ENCODE results near the gene KRTAP10-4.
"Not testable (repeated sequence)": the region's sequence is repeated elsewhere in the genome, so short reads cannot be mapped to it uniquely, and the experiment has no call there.

Gene KRTAP10-4

DNA sequence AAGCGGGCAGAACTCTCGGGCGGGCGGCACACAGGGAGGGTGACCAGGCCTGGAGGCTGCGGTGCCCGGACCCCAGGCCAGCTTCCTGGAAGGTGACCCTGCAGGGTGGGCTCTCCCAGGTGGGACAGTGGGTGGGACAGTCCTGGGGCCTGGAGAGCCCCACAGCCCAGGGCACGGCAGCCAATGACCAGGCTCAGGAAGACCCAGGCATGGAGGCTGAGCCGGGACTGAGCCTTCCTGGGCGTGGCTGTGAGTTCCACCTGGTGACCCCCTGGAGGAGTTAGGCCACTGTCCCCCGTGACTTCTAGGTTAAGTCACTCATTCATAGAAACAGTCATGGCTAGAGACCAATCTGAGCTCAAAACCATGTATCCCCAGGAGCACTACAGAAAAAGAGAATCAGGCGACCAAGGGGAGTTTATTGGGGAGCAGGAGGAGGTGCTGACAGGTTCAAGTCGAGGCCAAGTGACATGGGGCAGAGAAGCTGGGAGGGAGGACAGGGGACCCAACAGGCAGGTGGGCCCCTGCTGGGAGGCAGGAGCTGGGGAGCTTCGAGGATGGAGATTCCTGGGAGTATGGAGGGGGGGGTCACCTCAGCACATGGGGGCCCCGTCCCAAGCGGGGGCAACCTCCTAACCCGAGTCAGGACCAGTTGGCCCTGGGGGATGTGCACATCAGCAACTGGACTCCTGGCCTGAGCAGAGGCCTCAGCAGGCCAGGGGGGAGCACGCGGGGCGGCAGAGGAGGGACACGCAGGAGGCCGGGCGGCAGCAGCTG lies 5.7 kb downstream of the KRTAP10-4 start:
- no peak for DNase-seq (ENCODE audit: low read depth in 2 of 2)

DNA sequence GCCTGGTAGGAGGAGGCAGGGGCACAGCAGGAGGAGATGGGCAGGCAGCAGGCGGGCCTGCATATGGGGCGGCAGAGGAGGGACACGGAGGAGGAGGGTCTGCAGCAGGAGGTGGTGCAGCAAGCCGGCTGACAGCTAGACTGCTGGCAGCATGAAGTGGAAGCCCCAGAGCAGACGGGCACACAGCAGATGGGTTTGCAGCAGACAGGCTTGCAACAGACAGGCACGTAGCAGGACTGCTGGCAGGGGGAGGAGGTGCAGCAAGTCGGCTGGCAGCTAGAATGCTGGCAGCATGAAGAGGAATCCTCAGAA lies 6.3 kb downstream of the KRTAP10-4 start:
- no peak for DNase-seq (ENCODE audit: low read depth in 2 of 2)

DNA sequence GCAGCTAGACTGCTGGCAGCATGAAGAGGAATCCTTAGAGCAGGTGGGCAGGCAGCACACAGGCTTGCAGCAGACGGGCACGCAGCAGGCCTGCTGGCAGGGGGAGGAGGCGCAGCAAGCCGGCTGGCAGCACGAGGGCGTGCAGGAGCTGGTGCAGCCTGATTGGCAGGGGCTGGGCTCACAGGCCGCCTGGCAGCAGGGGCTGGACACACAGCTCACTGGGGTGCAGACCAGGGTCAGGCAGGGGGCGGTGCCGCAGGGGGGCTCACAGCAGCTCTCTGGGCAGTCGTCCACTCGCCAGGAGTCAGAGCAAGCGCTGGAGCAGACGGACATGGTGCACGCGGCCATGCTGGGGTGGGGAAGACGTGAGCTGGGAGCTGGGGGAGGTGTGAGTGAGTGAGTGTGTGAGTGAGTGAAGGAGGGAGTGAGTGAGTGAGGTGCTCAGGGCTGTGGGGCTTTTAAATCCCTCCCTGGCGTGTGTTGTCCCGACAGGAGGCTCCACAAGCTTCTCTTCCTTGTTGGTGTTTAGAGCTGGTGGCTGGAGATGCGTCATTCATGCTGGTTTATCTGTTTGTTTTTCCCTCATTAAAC lies 6.8 kb downstream of the KRTAP10-4 start, which contains the start of gene KRTAP10-5:
Gene KRTAP10-5, minus strand, starts transcription at position 374 of the 591 bp plus-strand sequence. Its CDS starts 26 bp downstream, at position 348.
- DNase-seq (ENCODE audit: low read depth in 2 of 2), result not testable (repeated sequence)

DNA sequence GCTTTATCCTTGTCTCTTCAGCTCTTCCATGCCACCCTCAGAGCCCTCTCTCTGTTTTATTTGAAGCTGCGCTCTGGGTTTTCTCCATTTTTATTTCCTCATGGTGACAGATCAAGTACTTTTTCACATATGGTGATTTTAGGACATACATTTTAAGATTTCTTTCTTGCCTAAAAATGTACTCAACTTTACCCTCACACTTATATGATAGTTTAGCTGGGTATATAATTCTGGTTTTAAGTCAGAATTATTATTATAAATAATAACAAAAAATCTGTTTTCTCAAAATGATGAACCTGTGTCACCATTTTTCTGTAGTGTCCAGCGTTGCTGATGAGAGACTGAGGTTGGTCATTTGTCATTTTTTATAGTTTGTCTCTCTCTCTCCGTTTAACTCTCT lies 7.6 kb downstream of the KRTAP10-4 start:
- DNase-seq (ENCODE audit: low read depth in 2 of 2), result no peak

DNA sequence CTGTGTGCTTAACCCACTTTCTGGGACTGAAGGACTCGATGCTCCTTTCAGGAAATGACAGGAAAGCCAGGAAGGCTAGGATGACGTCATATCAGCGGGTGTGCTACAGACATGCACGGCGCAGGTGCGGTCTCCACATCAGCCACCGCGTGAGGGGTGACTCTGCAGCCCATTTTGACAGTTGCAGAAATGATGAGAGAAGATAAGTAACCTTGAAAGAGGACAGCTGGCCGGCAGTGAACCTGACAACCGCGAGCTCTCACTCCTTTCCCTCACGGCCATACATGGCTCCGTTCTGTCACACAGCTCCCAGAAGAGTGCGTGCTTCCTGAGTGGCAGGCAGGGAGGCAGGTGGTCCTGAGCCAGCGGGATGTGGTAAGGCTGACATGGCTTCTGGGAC lies 8.5 kb downstream of the KRTAP10-4 start:
- no peak for DNase-seq (ENCODE audit: low read depth in 2 of 2)

DNA sequence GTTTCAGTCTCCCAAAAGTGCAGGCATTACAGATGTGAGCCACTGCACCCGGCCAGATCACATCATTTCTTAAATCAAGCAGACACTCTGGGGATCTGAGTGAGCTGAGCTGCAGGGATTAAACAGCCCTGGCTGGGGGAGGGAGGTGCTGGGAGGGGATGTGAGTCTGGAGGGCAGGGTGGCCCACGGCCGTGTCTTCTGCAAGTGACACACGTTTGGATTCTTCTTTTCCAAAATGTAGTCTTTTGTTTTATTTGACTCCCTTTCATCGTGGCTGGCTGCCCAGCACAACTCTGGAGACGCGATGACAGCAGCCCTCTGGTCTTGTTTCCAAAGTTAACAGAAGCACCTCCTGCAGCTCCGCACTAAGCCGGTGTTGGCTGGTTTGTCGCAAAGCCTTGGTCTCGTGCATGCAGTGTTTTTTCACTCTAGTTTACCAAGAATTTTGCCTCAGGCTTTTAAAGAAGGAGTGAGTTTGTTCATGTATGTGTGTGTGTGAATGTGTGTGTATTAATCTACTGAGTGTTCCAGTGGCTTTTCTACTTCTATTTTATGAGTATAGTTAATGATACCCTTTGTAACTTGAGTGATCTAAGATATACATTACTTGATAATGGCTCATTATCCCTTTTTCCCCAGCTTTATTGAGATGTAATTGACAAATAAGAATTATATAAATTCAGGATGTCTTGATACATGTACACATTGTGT lies 9.7 kb downstream of the KRTAP10-4 start:
- DNase-seq (ENCODE audit: low read depth in 2 of 2), result no peak

DNA sequence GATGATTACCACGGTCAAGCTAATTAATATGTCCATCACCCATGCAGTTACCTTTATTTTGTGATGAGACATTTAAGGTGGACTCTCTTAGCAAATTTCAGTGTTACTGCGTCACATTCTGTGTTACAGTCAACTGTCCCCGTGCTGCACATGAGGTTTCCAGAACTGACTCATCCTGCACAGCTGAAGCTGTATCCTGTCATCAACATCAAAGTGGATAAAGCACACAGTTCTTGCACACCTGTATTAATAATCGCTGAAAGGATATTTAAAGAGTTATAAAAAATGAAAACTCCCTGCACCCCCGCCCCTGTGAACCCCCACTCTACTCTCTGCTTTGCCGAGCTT lies 10.2 kb downstream of the KRTAP10-4 start:
- no peak for DNase-seq (ENCODE audit: low read depth in 2 of 2)

DNA sequence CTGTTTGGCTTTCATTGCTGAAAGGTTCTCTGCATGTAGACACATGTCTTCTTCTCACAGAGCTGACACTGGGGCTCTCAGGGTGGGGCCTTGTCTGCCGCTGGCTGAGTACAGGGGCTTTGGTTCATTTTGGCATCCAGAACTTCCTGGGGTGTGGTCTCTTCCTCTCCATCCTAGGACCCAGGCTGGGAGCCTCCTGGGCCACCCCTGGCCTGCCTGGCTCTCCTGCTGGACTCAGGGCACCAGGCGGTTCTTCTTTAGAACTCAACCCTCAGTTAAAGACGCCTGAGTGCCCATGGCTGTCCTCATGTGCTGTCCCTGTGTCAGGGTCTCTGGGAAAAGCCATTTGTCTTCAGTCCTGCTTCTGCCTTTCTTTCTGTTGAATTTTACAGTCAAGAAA lies 12.4 kb downstream of the KRTAP10-4 start:
- DNase-seq (ENCODE audit: low read depth in 2 of 2), result no peak

DNA sequence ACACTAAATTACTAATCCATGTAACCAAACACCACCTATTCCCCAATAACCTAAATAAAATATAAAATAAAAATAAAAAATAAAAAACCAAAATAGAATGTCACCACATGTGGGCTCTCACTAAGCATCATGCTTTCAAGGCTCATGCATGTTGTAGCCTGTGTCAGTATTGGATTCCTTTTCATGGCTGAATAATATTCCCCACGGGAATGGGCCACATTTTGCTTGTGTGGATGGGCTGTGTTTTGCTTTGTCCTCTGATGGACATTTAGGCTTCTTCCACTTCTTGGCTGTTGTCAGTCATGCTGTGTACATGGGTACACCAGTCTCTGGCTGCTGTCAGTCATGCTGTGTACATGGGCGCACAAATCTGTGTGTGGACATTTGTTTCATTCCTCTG lies 15.6 kb downstream of the KRTAP10-4 start:
- DNase-seq (ENCODE audit: low read depth in 2 of 2), result no peak

DNA sequence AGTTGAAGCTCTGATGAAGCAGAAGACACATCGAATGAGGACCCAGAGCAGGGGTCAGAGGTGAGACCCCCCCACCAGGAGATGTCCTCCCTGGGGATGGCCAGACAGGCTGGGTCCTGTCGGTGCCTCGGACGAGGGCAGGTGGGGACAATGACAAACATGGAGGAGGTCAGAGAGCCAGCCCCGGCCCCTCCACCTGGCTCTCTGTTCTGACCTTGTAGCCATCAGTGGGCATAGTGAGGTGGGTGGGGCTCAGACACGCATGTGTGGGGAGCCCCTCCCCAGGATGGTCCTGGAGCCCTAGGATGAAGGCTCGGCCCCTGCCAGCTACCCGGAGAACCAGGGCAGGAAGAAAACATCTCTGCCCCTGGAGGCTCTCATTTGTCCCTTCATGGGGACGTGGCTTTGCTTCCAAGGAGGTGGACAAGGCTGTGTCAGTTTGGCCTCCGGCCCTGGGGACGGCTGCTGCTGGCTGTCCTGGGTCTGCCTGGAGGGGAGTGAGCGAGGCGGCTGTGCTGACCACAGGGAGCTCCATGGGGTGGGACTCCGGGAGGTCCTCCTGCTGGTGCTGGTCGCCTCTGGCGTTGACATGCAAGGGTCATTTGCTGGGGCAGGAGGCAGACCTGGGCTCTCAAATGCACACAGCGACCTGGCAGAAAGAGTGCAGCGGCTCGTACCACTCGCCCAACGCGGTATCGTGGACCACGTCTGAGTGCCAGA lies 16.2 kb downstream of the KRTAP10-4 start:
- no peak for DNase-seq (ENCODE audit: low read depth in 2 of 2)

DNA sequence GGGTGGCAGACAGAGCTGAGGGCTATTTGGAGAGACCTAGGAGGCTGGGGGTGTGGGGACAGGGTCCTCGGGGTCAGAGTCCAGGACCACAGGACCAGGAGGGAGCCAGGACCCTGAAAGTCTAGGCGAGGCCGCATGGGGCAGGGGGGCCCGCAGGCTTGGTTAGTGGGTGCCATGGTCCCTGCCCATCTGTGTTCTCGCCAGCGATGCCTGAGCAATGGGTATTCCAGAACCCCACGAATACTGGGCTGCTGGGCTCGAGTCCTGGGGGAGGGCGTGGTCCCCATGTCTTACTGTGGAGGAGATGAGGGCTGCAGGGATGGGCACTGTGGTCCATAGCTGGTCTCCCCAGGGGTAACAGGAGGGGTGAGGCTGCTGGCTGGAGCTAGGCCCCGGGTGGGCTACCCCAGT lies 16.8 kb downstream of the KRTAP10-4 start:
- no peak for DNase-seq (ENCODE audit: low read depth in 2 of 2)

DNA sequence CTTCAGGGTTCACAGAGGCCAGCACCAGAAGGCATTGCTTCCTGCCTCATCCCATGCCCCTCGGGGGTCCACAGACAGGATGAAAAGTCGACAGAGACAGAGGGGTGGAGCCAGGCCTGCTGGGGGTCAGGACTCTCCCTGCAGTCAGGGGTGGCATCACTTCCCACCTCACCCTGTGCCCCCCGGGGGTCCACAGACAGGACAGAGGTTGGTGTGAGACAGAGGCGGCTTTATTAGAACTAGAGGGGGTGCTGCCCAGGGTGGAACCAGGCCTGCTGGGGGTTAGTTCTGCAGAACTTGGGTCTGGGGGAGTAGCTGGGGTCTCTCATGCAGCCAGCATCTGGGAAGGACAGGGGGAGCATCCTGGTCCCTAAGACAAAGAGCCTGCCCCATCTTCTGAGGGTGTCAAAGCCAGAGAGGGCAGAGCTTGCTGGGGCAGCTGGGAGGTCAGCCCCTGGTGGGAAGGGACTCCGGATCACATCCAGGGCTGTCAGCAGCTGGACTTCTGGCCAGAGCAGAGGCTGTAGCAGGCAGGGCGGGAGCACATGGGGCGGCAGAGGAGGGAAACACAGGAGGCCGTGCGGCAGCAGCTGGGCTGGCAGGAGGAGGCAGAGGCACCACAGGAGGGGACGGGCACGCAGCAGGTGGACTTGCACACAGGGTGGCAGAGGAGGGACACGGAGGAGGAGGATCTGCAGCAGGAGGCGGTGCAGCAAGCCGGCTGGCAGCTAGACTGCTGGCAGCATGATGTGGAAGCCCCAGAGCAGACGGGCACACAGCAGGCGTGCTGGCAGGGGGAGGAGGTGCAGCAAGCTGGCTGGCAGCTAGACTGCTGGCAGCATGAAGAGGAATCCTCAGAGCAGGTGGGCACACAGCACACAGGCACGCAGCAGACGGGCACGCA lies 17.6 kb downstream of the KRTAP10-4 start:
- not testable (repeated sequence) for DNase-seq (ENCODE audit: low read depth in 2 of 2)

DNA sequence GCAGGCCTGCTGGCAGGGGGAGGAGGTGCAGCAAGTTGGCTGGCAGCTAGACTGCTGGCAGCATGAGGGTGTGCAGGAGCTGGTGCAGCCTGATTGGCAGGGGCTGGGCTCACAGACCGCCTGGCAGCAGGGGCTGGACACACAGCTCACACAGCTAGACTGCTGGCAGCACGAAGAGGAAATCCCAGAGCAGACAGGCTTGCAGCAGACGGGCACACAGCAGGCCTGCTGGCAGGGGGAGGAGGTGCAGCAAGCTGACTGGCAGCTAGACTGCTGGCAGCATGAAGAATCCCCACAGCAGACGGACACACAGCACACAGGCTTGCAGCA lies 18.2 kb downstream of the KRTAP10-4 start:
- not testable (repeated sequence) for DNase-seq (ENCODE audit: low read depth in 2 of 2)

DNA sequence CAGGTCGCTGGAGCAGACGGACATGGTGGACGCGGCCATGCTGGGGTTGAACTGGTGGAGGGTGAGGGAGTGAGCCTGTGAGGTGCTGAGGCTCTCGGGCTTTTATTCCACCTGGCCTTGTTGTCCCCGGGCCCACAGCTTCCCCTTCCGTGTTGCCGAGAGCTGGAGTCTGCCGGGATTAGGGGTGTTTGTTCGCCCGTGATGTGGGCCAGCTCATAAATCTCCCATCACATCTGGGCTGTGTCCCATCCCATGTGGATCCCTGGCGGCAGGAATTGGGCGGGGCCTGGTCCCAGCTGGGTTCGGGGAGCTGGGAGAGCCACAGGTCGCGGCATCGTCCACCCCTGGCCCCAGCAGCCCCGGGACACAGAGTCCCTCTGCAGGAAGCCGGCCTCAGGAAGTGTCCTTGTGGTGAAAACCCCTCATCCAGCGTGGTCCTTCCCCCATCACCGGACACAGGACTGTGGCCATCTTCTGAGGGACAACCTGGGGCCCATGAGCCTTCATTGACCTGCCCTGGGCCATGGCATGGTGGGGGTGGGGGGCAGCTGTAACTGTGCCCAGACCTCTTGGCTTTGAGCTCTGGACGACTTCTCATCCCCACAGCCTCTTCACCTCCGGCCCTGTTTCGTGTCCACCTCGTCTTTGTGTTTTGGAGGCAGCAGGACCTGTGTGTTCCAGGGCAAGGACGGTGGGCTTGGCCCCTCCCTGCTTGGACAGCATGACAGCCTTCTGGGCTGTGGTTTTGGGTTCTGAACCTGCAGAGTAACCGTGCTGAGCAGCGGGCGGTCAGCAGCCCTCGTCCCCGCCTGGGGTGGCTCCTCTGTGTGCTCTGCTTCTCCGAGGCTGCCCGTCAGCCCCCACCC lies 19.1 kb downstream of the KRTAP10-4 start, which contains the start of gene KRTAP10-6:
Gene KRTAP10-6, minus strand, starts transcription at position 60 of the 866 bp plus-strand sequence. Its CDS starts 21 bp downstream, at position 39.
- no peak for DNase-seq (ENCODE audit: low read depth in 2 of 2)

DNA sequence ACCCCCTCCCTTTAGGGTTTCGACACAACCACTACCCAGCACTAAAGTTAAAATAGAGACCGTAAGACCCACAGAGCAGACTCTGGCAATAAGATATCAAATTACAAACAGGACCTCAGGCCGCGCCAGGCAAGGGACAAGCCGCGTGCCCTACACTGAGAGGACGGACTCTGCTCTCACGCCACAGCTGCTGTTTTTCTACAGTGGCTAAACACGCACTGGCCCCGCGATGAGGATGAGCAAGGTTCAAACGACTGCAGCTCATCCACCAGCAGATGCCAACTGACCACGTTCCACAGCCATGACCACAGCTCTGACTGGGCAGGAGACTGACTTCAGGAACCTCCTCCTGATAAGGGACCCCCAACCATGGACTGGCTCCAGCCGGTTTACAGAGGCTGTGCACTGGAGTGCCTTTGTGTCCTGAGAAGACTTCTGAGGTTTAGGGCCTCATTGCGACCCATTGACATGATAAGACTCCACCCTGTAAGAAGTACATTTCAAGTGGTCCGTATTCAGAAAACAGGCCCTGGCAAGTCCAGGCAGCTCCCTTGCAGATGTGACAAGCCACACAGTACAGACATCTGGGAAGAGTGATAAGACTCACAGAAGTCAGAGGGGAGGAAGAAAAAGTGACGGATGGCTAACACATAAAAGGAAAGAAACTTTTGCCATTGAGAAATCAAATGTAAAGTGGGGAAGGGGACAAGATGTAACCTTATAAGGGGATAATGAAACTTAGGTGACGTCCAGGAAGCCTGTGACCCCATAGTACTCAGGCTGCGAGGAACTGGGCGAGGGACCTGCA lies 20.3 kb downstream of the KRTAP10-4 start:
- DNase-seq (ENCODE audit: low read depth in 2 of 2), result no peak

DNA sequence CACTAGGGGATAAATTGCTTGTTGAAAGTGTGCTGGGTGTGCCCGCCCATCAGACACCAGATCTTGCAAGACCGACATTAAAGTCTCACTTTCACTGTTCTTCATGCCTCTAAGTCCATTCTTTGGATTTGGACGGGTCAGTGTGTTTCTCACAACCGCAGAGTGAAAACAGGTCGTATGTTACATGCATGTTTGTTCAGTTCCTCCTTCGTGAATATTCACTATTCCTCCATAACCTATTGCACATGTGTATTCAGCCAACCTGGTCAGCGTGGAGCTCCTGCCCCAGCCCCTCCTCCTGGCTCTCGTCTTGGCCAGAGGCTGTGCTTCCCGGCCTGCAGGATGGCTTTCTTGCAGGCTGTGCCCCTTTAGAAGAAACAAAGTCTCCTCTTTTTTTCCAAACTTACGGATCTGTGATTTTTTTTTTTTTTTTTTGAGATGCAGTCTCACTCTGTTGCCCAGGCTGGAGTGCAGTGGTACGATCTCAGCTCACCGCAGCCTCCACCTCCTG lies 20.9 kb downstream of the KRTAP10-4 start:
- no peak for DNase-seq (ENCODE audit: low read depth in 2 of 2)

DNA sequence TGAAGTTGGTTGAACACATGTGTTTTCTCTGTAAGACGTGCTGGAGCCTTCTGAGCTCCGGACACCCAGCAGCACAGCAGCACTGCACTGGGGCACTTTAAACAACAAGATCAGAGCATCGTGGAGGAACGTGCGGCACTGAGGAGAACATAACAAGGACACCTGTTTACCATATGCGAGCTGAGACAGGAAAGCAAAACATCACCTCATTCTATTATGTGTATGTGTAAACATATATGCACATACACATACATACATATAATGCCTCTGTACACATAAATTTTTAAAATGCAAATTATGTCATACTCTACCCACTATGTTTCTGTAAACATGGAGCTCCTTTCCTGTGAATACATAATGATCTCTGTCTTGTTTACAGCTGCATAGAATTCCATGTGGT lies 22.0 kb downstream of the KRTAP10-4 start:
- no peak for DNase-seq (ENCODE audit: low read depth in 2 of 2)

DNA sequence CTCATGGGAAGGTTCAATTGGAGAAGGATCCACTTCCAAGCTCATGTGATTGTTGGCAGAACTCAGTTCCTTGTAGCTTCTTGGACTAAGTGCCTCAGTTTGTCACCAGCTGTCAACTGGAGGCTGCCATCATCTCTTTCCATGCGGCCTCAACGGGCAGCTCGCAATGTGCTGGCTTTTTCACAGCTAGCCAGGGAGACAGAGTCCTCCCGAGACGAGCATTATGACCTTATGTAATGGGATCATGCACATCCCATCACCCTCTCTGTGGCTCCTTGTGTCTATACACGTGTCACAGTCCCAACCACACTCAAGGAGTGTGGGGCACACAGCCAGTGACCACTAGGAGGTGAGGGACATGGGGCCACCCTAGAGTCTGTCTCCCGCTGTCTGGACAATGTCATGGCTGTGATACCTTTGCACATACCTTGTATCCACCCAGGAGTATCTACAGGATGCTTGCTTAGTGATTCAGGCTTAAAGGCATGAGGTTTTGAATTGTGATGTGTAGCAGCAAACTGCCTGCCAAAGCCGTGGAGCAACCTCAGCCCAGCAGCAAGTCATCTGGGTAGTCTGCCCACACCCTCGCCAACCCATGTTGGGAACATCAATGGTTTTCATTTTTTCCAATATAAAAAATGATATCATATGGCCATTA lies 22.7 kb downstream of the KRTAP10-4 start:
- DNase-seq (ENCODE audit: low read depth in 2 of 2), result no peak

DNA sequence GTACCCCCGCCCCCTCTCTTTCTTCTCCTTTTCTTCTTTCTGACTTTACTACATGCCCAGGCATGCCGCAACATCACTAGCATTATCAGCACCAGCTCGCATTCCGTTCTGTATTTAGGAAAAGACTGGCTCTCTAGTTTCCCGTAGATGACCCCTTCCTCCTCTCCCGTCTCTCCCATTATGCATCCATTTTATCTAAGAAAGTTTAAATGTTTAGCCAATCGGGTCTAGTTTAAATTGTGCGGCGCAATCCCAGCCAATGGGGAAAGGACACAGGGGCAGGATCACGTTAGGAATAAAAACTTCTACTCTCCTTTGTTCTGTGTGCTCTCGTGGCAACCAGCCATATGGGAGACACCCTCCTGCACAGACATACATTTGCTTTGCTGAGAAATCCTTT lies 24.5 kb downstream of the KRTAP10-4 start:
- no peak for DNase-seq (ENCODE audit: low read depth in 2 of 2)
